Glomerular visceral epithelial cell (primary cell): ENCODE measurements around the gene TOP3B.
"Not testable (repeated sequence)": the region's sequence is repeated elsewhere in the genome, so short reads cannot be mapped to it uniquely, and the experiment has no call there.

ENCODE experiments used
- DNase-seq: peaks from one replicate; pipeline ENCODE4 v3.0.0-alpha.2; 2016; ENCODE audit errors: extremely low spot score

The TOP3B gene

DNA sequence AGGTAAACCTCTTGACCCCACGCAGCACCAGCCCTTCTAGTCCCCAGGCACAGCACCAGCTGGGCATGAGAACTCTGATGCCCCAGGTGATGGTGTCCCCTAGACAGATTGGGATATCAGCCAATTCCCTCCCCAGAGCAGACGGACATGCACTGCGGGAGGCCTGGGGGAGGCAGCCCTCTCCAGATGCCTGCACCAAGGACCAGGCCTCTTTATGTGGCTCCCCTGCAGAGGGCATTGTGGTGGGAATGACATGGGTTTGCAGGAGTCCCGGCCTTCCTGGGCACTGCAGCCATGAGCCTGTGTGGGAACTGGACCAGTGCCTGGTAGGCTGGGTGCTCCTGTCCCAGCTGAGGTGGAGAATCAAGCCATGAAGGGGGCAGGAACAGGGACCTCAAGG, 55.9 kb downstream of the TOP3B start:
- no peak for DNase-seq

- DNase-seq: no peak
These were observed 59.4 kb downstream of the TOP3B start for GRCh38 chr22:21923163-21923561.

DNA sequence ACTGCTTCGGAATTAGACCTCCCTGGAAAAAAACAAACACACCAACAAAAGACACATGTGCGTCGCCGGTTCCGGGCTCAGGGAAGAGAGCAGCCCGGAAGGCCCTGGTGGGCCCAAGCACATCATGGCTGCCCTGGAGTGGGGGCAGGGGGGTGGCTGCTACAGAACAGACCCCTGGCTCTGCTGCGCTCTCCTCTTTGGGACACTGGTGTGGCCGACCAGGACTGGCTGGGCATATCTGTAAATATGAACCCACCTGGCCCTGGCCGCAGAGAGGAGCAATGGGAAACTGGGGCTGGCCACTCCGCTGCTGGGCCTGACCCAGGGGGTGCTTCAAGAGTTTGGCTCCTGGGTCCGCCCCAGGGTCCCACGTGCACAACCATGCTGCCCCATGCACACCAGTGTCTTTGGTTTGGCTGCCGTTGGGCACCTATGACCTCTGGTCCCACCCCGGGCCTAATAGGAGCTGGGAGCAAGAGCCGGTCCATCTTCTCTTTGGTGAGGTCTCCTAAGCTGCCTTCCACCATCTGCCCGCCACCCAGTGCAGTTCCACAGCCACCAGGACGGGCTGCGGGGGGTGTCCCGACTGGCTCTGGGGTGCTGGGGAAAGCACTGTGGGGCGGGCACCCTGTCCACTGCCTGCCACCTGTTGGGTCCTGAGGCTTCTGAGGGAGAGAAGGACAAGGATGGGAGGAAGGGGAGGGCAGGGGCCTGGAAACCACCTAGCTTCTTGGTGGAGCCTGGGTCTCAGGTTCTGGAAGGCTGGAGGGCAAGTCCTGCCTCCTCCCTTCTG, 60.0 kb downstream of the TOP3B start:
- no peak for DNase-seq

GRCh38 chr22:21921729-21922128, 60.9 kb downstream of the TOP3B start:
- no peak for DNase-seq

DNA sequence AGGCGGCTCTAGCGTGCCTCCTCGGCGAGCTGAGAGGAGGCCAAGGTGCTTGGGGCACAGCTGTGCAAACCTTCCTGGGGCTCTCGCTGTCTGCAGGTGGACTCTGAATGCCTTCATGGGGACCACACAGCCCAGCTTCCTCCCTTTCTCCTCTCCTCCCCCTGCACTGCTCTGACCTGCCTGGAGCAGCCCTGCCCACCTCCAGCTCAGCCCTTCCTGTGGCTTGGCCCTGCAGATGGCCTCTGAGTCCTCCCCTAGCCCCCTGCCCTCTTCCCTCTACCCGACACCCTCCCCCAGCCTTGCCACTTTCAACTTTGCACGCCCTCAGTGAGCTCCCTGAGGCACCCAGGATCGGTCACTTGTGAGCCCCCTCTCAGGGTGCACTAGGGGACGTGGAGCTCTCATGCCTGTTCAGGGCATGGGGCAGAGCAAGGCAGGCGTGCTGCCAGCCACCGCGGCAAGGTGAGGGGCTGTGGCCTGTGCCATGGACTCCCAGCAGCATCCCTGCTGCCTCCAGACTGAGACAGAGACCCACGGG, 61.3 kb downstream of the TOP3B start:
- no peak for DNase-seq

DNA sequence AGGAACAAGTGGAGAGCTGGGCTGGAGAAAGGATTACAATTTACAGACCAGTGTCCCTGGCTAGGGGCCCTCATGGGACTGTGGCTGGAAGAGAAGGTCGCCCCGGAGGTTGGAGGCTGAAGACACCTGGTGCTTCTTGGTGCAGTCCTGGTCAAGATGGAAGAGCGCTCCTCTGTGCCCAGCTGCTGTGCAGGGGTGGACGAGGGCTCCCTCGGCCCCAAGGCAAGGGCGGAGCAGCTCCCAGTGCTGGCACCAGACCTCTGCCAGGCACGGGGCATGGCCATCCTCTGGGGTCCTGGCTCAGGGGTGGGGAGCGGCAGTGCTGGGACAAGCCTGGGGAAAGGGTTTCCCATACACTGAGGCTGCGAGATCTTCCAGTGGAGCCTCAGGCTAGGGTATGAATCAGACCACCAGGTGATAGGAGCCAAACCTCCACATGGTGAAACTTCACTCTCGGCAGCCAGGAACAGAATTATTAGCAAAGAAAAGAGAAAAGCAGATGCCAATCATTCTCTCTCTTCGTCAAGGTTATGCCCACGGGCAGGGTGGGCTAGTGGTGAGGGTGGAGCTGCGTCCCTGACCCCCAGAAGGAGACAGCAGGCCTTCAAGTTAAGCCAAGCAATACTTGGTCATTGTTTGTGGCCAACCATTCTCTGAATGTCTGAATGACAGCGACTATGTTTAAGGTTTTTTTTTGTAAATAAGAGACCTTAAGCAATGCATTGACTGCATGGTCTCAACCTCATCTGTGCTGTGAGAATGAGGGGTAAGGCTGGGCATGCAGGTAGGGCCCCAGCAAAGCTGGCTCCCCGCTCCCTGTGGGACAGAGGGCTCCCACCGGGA, 62.0 kb downstream of the TOP3B start:
- no peak for DNase-seq

- DNase-seq: no peak
These were observed 62.9 kb downstream of the TOP3B start for GRCh38 chr22:21919526-21920307.

DNA sequence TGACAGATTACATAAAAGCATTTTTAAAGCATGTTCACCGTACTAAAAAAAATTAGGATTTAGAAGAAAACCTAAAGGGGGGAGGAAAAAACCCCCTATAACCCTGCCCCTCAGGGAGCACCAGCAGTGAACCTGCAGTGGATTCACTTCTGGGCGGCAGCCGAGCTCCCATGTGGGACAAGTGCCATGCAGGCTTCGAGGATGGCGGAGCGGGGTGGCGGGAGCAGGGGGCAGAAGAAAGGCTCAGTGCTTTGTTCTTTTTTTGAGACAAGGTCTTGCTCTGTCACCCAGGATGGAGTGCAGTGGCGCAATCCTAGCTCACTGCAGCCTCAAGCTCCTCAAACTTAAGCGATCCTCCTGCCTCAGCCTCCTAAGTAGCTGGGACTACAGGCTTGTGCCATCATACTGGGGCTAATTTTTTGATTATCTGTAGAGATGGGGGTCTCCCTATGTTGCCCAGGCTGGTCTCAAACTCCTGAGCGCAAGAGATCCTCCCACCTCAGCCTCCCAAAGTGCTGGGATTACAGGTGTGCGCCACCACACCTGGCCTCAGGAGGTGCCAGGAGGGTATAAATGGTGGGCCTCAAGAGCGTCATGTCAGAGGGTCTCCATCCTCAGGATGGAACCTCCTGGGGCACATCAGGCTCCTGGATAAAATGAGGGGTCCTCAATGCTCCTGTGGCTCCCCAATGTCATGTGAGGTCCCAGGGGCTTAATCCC, 64.0 kb downstream of the TOP3B start:
- no peak for DNase-seq

DNA sequence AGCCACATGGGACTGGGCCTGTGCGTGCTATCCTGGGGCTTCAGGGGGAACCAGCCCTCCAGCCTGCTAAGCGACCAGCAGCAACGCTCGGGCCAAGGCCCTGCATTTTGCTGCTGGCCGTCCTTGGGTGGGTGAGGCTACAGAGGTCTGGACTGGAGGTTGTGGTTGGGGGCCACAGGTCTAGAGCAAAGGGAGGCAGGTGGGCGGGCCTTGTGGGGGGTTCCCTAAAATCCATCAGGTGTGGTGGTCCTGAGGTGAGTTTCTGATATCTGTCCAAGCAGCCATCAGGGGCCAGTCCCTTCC, 64.7 kb downstream of the TOP3B start:
- no peak for DNase-seq

- no peak for DNase-seq
These were observed 65.2 kb downstream of the TOP3B start for GRCh38 chr22:21917181-21917958.

DNA sequence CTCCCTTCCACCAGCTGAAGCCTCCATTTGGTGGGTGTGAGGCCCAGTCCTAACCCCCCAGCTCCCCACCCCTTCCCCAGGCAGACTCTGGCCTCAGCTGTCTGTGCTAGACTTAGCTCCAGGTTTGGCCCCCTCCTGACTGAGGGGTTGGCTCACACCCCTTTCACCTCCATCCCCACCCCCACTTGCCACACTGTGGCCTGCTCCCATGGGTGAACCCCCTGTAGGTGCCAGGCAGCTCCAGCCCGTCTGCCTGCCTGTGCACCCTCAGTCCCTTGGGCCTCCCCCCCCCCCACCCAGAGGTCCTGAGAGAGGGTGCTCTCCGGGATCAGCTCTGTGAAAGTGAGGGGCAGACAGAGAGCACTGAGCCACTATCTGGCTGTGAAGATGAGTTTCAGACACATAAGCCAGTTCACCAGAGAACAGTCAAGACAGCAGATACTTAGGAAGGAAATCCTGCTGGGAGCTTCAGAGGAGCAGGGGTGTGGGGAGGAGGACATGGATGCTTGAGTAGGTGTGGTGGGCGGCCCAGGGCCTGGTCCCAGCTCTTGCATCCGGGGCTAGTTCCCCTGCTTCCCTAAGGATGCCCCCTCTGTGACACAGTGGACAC, 66.2 kb downstream of the TOP3B start:
- no peak for DNase-seq

GRCh38 chr22:21915624-21916308, 66.8 kb downstream of the TOP3B start:
- no peak for DNase-seq

GRCh38 chr22:21914033-21914642, 68.4 kb downstream of the TOP3B start:
- not testable (repeated sequence) for DNase-seq

DNA sequence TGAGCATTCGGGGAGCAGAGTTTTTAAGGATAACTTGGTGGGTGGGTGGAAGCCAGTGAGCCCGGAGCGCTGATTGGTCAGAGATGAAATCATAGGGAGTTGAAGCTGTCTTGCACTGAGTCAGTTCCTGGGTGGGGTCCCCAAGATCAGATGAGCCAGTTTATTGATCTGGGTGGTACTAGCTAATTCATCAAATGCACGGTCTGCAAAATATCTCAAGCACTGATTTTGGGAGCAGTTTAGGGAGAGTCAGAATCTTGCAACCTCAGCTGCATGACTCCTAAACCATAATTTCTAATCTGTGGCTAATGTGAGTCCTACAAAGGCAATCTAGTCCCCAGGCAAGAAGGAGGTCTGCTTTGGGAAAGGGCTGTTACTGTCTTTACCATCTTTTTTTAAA, 72.2 kb downstream of the TOP3B start:
- not testable (repeated sequence) for DNase-seq

DNA sequence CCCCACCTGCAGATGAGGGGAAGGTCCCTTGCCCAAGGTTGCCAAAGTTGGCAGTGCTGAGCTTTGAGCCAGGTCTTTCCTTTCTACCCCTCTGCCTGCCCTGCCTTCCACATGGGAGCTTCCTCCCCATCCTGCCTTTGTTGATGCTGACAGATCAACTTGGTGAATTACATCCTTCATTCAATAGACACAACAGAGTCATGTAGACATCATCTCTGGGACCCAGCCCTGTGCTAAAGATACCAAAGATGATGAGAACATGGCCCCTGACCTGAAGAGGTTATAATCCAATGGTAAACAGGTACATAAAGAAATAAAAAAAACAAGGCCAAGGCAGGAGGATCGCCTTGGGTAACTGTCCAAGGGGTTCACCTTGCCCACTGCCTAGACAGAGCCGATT, 72.7 kb downstream of the TOP3B start:
- no peak for DNase-seq

DNA sequence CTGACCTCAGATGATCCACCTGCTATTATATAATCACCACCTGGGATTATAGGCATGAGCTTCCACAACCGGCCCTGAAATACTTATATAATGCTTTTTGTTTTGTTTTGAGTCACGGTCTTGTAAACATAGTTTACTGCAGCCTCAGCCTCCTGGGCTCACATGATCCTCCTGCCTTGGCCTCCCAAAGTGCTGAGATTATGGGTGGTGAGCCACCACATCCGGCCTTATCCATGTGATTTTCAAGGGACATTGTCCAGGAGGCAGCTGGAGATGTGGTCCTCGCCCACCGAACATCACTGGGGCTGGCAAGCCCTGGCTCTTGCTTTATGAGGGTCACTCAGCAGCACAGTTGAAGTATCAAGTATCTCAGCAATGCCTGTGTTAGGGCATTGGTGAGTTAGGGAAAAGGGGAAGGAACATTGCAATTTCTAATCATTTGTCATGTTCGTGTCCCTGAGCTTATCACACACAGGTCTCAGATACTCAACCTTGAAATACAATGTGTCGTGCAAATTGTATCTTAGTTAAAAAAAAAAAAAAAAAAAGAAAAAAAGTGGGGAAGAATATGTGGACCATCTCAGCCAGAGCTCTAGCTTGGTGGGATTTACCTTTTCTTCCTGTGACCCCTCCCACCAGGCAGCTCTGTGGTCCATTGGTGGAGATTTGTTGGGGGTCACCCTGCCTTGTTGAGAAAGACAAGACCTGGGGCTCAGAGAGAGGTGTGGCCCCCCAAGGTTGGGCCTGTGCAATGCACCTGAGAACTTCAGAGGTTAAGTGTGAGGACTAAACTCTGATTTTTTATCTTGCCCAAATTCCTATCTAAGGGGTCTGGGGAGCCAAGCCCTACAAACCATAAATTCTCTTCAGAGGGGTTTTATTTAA, 74.7 kb downstream of the TOP3B start:
- no peak for DNase-seq
